Measurements from ENCODE around the gene SAV1. TPM values are rescaled to one million over a fixed set of nuclear protein-coding genes. Genes with fewer than 3 reads are reported as not detected.

Gene SAV1
- total and polyA plus RNA-seq, 2 of the 8 experiments (the other 6 are each of a cell fraction or from before 2014, with no cell fraction given): 15.9 to 78.3 TPM

DNA sequence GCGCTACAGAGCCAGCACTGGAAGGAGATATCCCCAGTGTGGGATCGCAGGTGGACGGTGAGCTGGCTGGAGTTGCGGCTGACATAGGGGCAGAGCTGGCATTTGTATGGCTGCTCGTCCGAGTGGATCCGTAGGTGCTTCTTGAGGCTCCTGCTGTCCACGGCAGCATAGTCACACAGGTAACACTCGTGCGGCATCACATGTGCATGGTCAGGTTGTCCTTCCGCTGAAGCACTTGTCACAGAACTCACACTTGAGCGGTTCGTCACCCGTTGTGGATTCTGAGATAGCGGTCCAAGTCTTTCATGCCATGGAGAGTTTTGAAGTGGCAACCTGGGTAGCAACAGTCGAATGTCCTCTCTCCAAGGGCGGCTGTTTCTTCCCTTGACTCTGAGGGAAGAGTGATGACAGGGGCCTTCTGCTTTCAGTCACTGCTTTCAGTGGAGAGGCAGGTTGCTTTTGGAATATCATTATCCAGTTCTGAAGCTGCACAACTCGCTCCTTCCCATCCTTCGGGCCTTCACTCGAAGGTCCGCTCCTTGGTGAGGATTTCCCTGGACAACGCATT lies 37.0 kb upstream of the SAV1 start:
- Histone ChIP-seq H2BK12ac (ENCODE audit: low read depth, low read length) (no peak overlapping the region), H2BK5ac (ENCODE audit: low read depth, low read length) (no peak overlapping the region), H3K27me3 (replicated peaks in 1 of 4; ENCODE audit: control insufficient read depth in 3 of 4, extremely low read depth in 1 of 4, insufficient read depth in 3 of 4, low read length in 3 of 4) (no peaks in the 10 kb centered on the region), H3K4me1 (replicated peaks in 1 of 4; ENCODE audit: control insufficient read depth in 3 of 4, insufficient read depth in 4 of 4, low read length in 3 of 4) (no peaks in the 10 kb centered on the region; a peak in 1 of 7 replicates), H3K4me2 (ENCODE audit: insufficient read depth in 1 of 2, low read depth in 2 of 2, low read length in 2 of 2) (no peak overlapping the region), H4K20me1 (replicated peaks in 1 of 2; ENCODE audit: control insufficient read depth in 1 of 2, insufficient read depth in 2 of 2, low read length in 2 of 2) (no peaks in the 10 kb centered on the region), H2BK20ac (ENCODE audit: low read length) (no peak overlapping the region), H3K27ac (ENCODE audit: low read depth, low read length) (no peak overlapping the region), H3K79me1 (ENCODE audit: low read depth, low read length) (no peaks in the 10 kb centered on the region), H3K18ac (ENCODE audit: extremely low read depth, low read length) (no peak overlapping the region), H4K8ac (ENCODE audit: extremely low read depth, insufficient read depth, low read length) (no peak overlapping the region), H3K14ac (ENCODE audit: insufficient read length) (no peak overlapping the region), H2AFZ (ENCODE audit: low read length) (peak overlapping the region; percentile 5; the same call in 1 of the 2 replicates), H3K4ac (replicated peaks; ENCODE audit: insufficient read length, low read depth, low read length) (no peak overlapping the region), H2BK120ac (replicated peaks; ENCODE audit: low read depth, low read length) (no peak overlapping the region), H3K56ac (replicated peaks; ENCODE audit: insufficient read length, low read depth, low read length) (no peak overlapping the region), H2AK5ac (ENCODE audit: low read depth, low read length) (no peak overlapping the region), H3K9me3 (ENCODE audit: insufficient read depth in 2 of 2, low read depth in 1 of 2, low read length in 1 of 2) (no peaks in the 10 kb centered on the region), H3K9ac (replicated peaks in 1 of 4; ENCODE audit: extremely low read depth in 1 of 4, low read depth in 3 of 4, low read length in 3 of 4) (no peak overlapping the region), H3K36me3 (ENCODE audit: control insufficient read depth in 2 of 4, insufficient read depth in 4 of 4, low read length in 3 of 4) (no peaks in the 10 kb centered on the region), H4K5ac (ENCODE audit: insufficient read length, low read depth, low read length) (no peak overlapping the region), H3K23ac (ENCODE audit: insufficient read length) (no peak overlapping the region), H3K23me2 (ENCODE audit: low read depth, low read length) (peaks cover 1% of the 10 kb centered on the region; the same call in 1 of the 2 replicates), H4K91ac (replicated peaks; ENCODE audit: insufficient read length, low read length) (no peak overlapping the region), H3K4me3 (ENCODE audit: extremely low read depth in 1 of 4, insufficient read depth in 2 of 4, low read depth in 3 of 4, low read length in 4 of 4) (no peak overlapping the region), H2BK15ac (ENCODE audit: low read length) (no peak overlapping the region), H3K79me2 (ENCODE audit: control insufficient read depth in 1 of 2, insufficient read depth in 2 of 2, low read length in 2 of 2) (no peaks in the 10 kb centered on the region)
- FAIRE-seq: no peak
- WGBS, 2 experiments (ENCODE audit: extremely low coverage in 1 of 2, insufficient coverage in 1 of 2, insufficient read length in 1 of 2, insufficient replicate concordance in 2 of 2, low coverage in 1 of 2, low lambda C conversion rate in 2 of 2, missing lambda C conversion rate in 1 of 2): 93% methylated on average over 21 of the region's 22 CpGs; no CpG with 5 or more reads in 1 of the 2 experiments
- POLR2A ChIA-PET (ENCODE audit: partially characterized antibody): no interaction called here
- CTCF ChIA-PET (ENCODE audit: partially characterized antibody): interaction anchor here (0.9 to 3.6 kb wide), 7 partner anchors 10 to 386 kb away, joined by 3 to 17 read pairs (median 4); no protein-coding TSS in a partner anchor
- no peak for DNase-seq (ENCODE audit: low read depth in 1 of 2, low spot score in 2 of 2)
- no peak for TF ChIP-seq JUND (IDR thresholded peaks at IDR 0.05; ENCODE audit: low read length)
- TF ChIP-seq, protein P1, sequence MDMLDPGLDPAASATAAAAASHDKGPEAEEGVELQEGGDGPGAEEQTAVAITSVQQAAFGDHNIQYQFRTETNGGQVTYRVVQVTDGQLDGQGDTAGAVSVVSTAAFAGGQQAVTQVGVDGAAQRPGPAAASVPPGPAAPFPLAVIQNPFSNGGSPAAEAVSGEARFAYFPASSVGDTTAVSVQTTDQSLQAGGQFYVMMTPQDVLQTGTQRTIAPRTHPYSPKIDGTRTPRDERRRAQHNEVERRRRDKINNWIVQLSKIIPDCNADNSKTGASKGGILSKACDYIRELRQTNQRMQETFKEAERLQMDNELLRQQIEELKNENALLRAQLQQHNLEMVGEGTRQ (IDR thresholded peaks at IDR 0.05; ENCODE audit: low read length): no peak
- TF ChIP-seq SUZ12 (IDR thresholded peaks at IDR 0.05; ENCODE audit: low read length): no peak

Measured in H1 (cell line).